ENCODE measurements around the gene STMN3.

GRCh38 chr20:63610581-63611435, 42.4 kb downstream of the STMN3 start:
- TF ChIP-seq FOXK2 (IDR thresholded peaks at IDR 0.05) (no peak), SP1 (IDR thresholded peaks at IDR 0.05) (no peak), ELF4 (IDR thresholded peaks at IDR 0.05) (no peak), NFRKB (IDR thresholded peaks at IDR 0.05) (no peak), FOXA1 (IDR thresholded peaks at IDR 0.05) (no peak), TARDBP (IDR thresholded peaks at IDR 0.05) (no peak), LEF1 (IDR thresholded peaks at IDR 0.05; ENCODE audit: borderline replicate concordance) (no peak), HDGF (IDR thresholded peaks at IDR 0.05; ENCODE audit: borderline replicate concordance) (no peak), SUZ12 (IDR thresholded peaks at IDR 0.05) (no peak), BHLHE40 (IDR thresholded peaks at IDR 0.05; ENCODE audit: borderline replicate concordance) (no peak), FOXM1 (IDR thresholded peaks at IDR 0.05; ENCODE audit: borderline replicate concordance) (no peak), ZNF384 (IDR thresholded peaks at IDR 0.05) (no peak), L3MBTL2 (conservative IDR thresholded peaks at IDR 0.05) (no peak), ARNT (IDR thresholded peaks at IDR 0.05) (no peak)
